Activated CD8-positive, alpha-beta T cell treated with anti-CD3 and anti-CD28 coated beads for 36 hours (primary cell): Measurements from ENCODE around the gene LYSMD4. TPM values are rescaled to one million over a fixed set of nuclear protein-coding genes. Genes with fewer than 3 reads are reported as not detected.

Experiments
- ATAC-seq: fragments of 200-7000 bp; cut with Tn5 transposase; one replicate; pipeline ENCODE4 v1.10.0; 2021; ENCODE audit warnings: mild to moderate bottlenecking, moderate library complexity
- CTCF ChIA-PET: fragments of 350-600 bp; sonication (Branson Sonifier 250); formaldehyde crosslinking; loops from one replicate; lab custom pipeline; 2021; ENCODE audit warnings: antibody characterized with exemption; lab: Charles Lee
- POLR2A ChIA-PET: fragments of 350-600 bp; sonication (Branson Sonifier 250); formaldehyde crosslinking; loops from one replicate; lab custom pipeline; 2021; ENCODE audit warnings: antibody characterized with exemption; lab: Charles Lee
- DNase-seq: peaks from one replicate; pipeline ENCODE4 v3.0.0-alpha.2; 2020
- H3K27ac Mint-ChIP-seq: one replicate; pipeline ENCODE4 v1.8.0; 2021; ENCODE audit warnings: mild to moderate bottlenecking, mixed read lengths
- H3K27me3 Mint-ChIP-seq: one replicate; pipeline ENCODE4 v1.8.0; 2021; ENCODE audit warnings: mixed read lengths
- H3K36me3 Mint-ChIP-seq: one replicate; pipeline ENCODE4 v1.8.0; 2021; ENCODE audit warnings: low read depth, mixed read lengths
- H3K4me1 Mint-ChIP-seq: one replicate; pipeline ENCODE4 v1.8.0; 2021; ENCODE audit warnings: low read depth, mixed read lengths
- H3K4me3 Mint-ChIP-seq: one replicate; pipeline ENCODE4 v1.8.0; 2021; ENCODE audit warnings: mild to moderate bottlenecking, moderate library complexity, mixed read lengths
- H3K9me3 Mint-ChIP-seq: one replicate; pipeline ENCODE4 v1.8.0; 2021; ENCODE audit warnings: mixed read lengths
- intact Hi-C: fragments of 100-400 bp; cut with micrococcal nuclease; formaldehyde crosslinking; loops from one replicate; pipeline ENCODE4 v1.10.0; 2022
- total RNA-seq, 2 experiments: library from RNA; stranded (reverse); gene quantifications; one replicate each; pipeline ENCODE4 v1.2.3, GENCODE V29; 2021
- TF ChIP-seq, protein P1 (sequence below): fragments of 200-600 bp; IDR thresholded peaks from one replicate; pipeline ENCODE4 v1.8.0; 2022; ENCODE audit warnings: antibody characterized with exemption, mild to moderate bottlenecking

Gene LYSMD4
- total RNA-seq, 2 experiments from 2014 or later, result 4.5 to 6.6 TPM

DNA sequence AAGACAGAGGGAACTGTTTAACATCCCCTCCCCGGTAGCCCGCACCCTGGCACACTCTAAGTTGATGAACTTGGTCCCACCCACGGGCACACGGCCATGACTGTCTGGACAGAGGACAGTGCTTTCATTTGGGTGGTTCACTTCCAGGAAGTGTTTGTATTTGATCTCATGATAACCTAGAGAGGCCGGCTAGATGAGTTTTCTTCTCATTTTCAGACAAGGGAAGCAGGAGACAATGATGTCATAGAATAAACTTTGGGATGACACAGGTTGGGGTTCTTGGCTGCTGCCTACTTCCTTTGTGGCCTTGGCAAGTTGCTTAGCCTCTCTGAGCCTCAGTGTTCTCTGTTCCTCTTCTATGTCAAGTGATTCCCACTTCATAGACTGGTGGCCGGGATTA, 16.1 kb upstream of the LYSMD4 start:
- Mint-ChIP-seq H3K27ac (no peak overlapping the region), H3K27me3 (peaks cover 2% of the 10 kb centered on the region), H3K36me3 (no peaks in the 10 kb centered on the region), H3K4me1 (no peaks in the 10 kb centered on the region), H3K4me3 (no peak overlapping the region), H3K9me3 (no peaks in the 10 kb centered on the region)
- intact Hi-C loops, result no loop called here
- ATAC-seq (no peak), DNase-seq (no peak)
- POLR2A ChIA-PET, result no interaction called here
- CTCF ChIA-PET, result no interaction called here
- TF ChIP-seq, protein P1, sequence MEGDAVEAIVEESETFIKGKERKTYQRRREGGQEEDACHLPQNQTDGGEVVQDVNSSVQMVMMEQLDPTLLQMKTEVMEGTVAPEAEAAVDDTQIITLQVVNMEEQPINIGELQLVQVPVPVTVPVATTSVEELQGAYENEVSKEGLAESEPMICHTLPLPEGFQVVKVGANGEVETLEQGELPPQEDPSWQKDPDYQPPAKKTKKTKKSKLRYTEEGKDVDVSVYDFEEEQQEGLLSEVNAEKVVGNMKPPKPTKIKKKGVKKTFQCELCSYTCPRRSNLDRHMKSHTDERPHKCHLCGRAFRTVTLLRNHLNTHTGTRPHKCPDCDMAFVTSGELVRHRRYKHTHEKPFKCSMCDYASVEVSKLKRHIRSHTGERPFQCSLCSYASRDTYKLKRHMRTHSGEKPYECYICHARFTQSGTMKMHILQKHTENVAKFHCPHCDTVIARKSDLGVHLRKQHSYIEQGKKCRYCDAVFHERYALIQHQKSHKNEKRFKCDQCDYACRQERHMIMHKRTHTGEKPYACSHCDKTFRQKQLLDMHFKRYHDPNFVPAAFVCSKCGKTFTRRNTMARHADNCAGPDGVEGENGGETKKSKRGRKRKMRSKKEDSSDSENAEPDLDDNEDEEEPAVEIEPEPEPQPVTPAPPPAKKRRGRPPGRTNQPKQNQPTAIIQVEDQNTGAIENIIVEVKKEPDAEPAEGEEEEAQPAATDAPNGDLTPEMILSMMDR, result no peak

DNA sequence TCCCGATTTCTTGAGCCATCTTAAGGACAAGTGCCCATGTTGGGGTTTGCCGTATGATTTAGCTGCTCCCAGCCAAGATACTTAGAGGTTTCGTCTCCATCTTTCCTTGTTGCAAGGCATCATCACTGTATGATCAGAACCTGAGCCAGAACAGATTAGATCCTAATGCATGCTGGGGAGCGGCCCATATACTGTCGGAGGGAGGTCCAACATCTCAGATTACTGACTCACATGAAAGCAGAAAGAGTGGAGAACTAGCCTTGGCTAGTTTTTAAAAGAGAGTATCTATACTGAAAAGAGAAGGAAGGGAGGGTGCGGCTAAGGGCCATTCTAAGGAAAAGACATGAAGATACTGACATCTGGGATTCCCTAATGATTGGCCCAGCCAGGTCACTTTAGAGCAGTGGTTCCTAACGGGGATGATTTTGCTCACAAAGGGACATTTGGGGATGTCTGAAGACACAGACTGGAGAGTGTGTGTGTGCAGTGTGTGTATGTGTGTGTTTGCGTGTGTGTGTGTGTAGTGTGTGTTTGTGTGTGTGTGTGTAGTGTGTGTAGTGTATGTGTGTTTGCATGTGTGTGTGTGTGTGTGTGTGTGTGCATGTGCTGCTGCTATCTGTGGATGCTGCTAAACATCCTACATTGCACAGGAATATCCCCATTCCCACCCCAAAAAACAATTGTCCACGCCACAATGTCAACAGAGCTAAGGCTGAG, 12.3 kb upstream of the LYSMD4 start:
- CTCF ChIA-PET, result interaction anchor here (1.0 to 1.2 kb wide), 2 partner anchors 10 to 11 kb away, joined by 4 read pairs; no protein-coding TSS in a partner anchor
- H3K9me3 Mint-ChIP-seq, result no peaks in the 10 kb centered on the region
- POLR2A ChIA-PET, result no interaction called here
- ATAC-seq (no peak), DNase-seq (no peak)
- TF ChIP-seq, protein P1, result no peak
- H3K36me3 Mint-ChIP-seq, result no peaks in the 10 kb centered on the region
- no peak overlapping the region for H3K27ac Mint-ChIP-seq
- no peak overlapping the region for H3K4me3 Mint-ChIP-seq
- intact Hi-C loops, result no loop called here
- H3K27me3 Mint-ChIP-seq, result peaks cover 2% of the 10 kb centered on the region
- no peaks in the 10 kb centered on the region for H3K4me1 Mint-ChIP-seq

DNA sequence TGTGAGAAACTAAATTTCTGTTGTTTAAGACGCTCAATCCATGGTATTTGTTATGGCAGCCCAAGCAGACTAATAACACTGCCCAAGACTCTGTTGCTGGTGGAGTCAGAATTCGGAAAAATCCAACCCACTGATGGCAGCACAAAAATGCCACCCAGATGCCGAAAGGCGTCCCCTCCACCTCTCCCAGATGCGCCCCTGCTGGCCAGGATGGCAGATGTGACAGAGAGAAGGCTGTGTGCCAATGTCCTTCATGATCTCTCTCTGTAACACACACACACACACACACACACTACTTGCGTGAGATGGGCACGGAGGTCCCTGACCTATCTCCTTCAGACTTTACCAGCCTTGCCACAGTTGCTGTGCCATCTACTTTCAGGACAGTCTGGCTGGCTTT, 10.9 kb upstream of the LYSMD4 start:
- intact Hi-C loops, result no loop called here
- no peak for DNase-seq
- Mint-ChIP-seq H3K27ac (no peak overlapping the region), H3K4me3 (no peak overlapping the region), H3K4me1 (no peaks in the 10 kb centered on the region), H3K9me3 (no peaks in the 10 kb centered on the region), H3K27me3 (peaks cover 2% of the 10 kb centered on the region), H3K36me3 (no peaks in the 10 kb centered on the region)
- no peak for ATAC-seq
- POLR2A ChIA-PET, result no interaction called here
- CTCF ChIA-PET, result interaction anchor here (1.1 kb wide), 1 partner anchor 40 kb away, joined by 4 read pairs; no protein-coding TSS in a partner anchor
- TF ChIP-seq, protein P1, result no peak

DNA sequence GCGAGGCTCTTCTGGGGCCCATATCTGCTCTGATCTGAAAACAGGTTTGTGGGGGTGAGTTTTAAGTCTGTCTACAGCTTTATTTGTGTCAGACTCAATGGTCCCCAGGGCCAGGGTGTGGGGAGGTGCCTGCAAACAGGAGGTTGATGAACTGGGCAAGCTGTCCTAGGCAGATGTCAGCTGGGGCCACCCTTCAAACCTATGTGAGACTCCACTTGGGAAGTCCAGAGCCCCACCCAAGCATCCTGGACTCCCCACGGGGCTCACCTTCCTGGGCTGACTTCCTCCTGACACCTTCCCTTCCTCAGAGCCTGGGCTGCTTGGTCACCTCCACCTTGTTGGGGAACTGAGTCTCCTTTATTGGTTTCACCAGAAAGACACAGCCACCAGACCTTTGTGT, 8.6 kb upstream of the LYSMD4 start:
- ChIA-PET CTCF (interaction anchor here (1.0 to 1.2 kb wide), 2 partner anchors 13 to 14 kb away, joined by 4 read pairs; no protein-coding TSS in a partner anchor), POLR2A (no interaction called here)
- H3K4me1 Mint-ChIP-seq, result no peaks in the 10 kb centered on the region
- no peak overlapping the region for H3K27ac Mint-ChIP-seq
- intact Hi-C loops, result no loop called here
- DNase-seq (no peak), ATAC-seq (no peak)
- no peaks in the 10 kb centered on the region for H3K9me3 Mint-ChIP-seq
- H3K27me3 Mint-ChIP-seq, result peaks cover 2% of the 10 kb centered on the region
- TF ChIP-seq, protein P1, result no peak
- H3K4me3 Mint-ChIP-seq, result no peak overlapping the region
- H3K36me3 Mint-ChIP-seq, result no peaks in the 10 kb centered on the region
